GM19467 (cell line): ENCODE measurements around the gene PIK3R1.

Experiments
- ATAC-seq: cut with Tn5 transposase; IDR thresholded peaks from one replicate; pipeline ENCODE4 v1.9.1; 2021; ENCODE audit warnings: mild to moderate bottlenecking, moderate library complexity; ENCODE audit not compliant: unreplicated experiment

PIK3R1 gene

GRCh38 chr5:68319706-68320412 lies 104.3 kb downstream of the PIK3R1 start:
- ATAC-seq: no peak

- ATAC-seq: no peak
These were observed 104.9 kb downstream of the PIK3R1 start for GRCh38 chr5:68320413-68320986.

GRCh38 chr5:68325065-68325580 lies 109.6 kb downstream of the PIK3R1 start:
- ATAC-seq: no peak

GRCh38 chr5:68329554-68330255 lies 114.1 kb downstream of the PIK3R1 start:
- ATAC-seq: no peak

GRCh38 chr5:68330574-68330973 lies 115.0 kb downstream of the PIK3R1 start:
- no peak for ATAC-seq

GRCh38 chr5:68331192-68332079 lies 115.9 kb downstream of the PIK3R1 start:
- ATAC-seq: no peak

- no peak for ATAC-seq
These were observed 116.5 kb downstream of the PIK3R1 start for GRCh38 chr5:68332080-68332451.

GRCh38 chr5:68332556-68332955 lies 117.0 kb downstream of the PIK3R1 start:
- no peak for ATAC-seq

GRCh38 chr5:68333649-68334552 lies 118.3 kb downstream of the PIK3R1 start:
- ATAC-seq: no peak

- no peak for ATAC-seq
These were observed 119.0 kb downstream of the PIK3R1 start for GRCh38 chr5:68334553-68334886.

GRCh38 chr5:68335075-68335474 lies 119.5 kb downstream of the PIK3R1 start:
- ATAC-seq: no peak

GRCh38 chr5:68336200-68336599 lies 120.6 kb downstream of the PIK3R1 start:
- ATAC-seq: no peak

- no peak for ATAC-seq
These were observed 121.7 kb downstream of the PIK3R1 start for GRCh38 chr5:68337235-68337634.

- ATAC-seq: no peak
These were observed 124.4 kb downstream of the PIK3R1 start for GRCh38 chr5:68339921-68340321.

- ATAC-seq: no peak
These were observed 125.5 kb downstream of the PIK3R1 start for GRCh38 chr5:68341006-68341405.

- ATAC-seq: no peak
These were observed 127.1 kb downstream of the PIK3R1 start for GRCh38 chr5:68342693-68343092.

- no peak for ATAC-seq
These were observed 127.9 kb downstream of the PIK3R1 start for GRCh38 chr5:68343421-68343826.

GRCh38 chr5:68344447-68345111 lies 129.0 kb downstream of the PIK3R1 start:
- no peak for ATAC-seq

GRCh38 chr5:68345171-68345570 lies 129.6 kb downstream of the PIK3R1 start:
- no peak for ATAC-seq

GRCh38 chr5:68345582-68345981 lies 130.0 kb downstream of the PIK3R1 start:
- ATAC-seq: no peak
